ENCODE results near the gene CLVS2.

DNA sequence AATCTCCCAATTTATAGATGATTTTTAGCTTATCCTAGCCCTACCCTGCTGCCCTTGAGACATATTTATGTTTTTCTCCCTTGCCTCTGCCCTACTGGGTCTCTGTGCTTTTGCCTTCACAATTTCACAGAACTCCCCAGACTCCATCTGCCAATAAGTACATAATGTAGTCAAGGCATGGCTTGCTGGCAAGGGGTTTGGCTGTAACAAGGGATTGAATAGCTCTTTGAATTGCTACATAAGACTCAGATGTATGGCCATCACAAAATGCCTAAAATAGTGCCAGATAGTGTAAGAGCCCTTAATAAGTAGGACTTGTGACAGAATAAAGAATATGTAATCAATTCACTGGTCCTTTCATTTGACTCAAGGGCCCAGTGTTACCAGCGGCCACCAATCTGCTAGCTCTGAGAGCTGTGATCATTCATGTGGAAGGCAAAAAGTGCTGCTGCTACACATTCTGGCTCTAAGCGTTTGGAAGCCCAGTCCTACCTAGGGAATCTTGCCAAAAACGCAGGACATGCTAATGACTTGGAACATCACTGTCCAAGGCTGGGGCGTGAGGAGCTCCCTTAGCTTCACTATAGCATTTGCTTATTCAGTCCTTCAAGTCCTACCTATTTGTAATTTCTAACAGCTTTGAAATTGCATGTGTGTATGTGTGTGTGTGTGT lies 20.5 kb downstream of the CLVS2 start:
- TF ChIP-seq RAD21 (IDR thresholded peaks at IDR 0.05; ENCODE audit: low read depth), result no peak
- TF ChIP-seq, protein P1, sequence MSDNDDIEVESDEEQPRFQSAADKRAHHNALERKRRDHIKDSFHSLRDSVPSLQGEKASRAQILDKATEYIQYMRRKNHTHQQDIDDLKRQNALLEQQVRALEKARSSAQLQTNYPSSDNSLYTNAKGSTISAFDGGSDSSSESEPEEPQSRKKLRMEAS (IDR thresholded peaks at IDR 0.05), result no peak
- TF ChIP-seq EP300 (IDR thresholded peaks at IDR 0.05; ENCODE audit: borderline replicate concordance), result no peak
- TF ChIP-seq CREB1 (IDR thresholded peaks at IDR 0.05; ENCODE audit: low read depth), result no peak
- TF ChIP-seq TAF1 (IDR thresholded peaks at IDR 0.05; ENCODE audit: low read depth), result no peak
- TF ChIP-seq FOXM1 (IDR thresholded peaks at IDR 0.05; ENCODE audit: borderline replicate concordance, low read depth), result no peak
- no peak for TF ChIP-seq CEBPB (IDR thresholded peaks at IDR 0.05)
- no peak for TF ChIP-seq NFIC (IDR thresholded peaks at IDR 0.05)
- TF ChIP-seq, protein P2, sequence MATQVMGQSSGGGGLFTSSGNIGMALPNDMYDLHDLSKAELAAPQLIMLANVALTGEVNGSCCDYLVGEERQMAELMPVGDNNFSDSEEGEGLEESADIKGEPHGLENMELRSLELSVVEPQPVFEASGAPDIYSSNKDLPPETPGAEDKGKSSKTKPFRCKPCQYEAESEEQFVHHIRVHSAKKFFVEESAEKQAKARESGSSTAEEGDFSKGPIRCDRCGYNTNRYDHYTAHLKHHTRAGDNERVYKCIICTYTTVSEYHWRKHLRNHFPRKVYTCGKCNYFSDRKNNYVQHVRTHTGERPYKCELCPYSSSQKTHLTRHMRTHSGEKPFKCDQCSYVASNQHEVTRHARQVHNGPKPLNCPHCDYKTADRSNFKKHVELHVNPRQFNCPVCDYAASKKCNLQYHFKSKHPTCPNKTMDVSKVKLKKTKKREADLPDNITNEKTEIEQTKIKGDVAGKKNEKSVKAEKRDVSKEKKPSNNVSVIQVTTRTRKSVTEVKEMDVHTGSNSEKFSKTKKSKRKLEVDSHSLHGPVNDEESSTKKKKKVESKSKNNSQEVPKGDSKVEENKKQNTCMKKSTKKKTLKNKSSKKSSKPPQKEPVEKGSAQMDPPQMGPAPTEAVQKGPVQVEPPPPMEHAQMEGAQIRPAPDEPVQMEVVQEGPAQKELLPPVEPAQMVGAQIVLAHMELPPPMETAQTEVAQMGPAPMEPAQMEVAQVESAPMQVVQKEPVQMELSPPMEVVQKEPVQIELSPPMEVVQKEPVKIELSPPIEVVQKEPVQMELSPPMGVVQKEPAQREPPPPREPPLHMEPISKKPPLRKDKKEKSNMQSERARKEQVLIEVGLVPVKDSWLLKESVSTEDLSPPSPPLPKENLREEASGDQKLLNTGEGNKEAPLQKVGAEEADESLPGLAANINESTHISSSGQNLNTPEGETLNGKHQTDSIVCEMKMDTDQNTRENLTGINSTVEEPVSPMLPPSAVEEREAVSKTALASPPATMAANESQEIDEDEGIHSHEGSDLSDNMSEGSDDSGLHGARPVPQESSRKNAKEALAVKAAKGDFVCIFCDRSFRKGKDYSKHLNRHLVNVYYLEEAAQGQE (IDR thresholded peaks at IDR 0.05; ENCODE audit: low read depth), result no peak

All from Ishikawa (cell line).